ENCODE data around the gene SEZ6L. TPM values are rescaled to one million over a fixed set of nuclear protein-coding genes. Genes with fewer than 3 reads are reported as not detected.

Gene SEZ6L
- total RNA-seq, 1 donor from 2014 or later, result 2.3 TPM

DNA sequence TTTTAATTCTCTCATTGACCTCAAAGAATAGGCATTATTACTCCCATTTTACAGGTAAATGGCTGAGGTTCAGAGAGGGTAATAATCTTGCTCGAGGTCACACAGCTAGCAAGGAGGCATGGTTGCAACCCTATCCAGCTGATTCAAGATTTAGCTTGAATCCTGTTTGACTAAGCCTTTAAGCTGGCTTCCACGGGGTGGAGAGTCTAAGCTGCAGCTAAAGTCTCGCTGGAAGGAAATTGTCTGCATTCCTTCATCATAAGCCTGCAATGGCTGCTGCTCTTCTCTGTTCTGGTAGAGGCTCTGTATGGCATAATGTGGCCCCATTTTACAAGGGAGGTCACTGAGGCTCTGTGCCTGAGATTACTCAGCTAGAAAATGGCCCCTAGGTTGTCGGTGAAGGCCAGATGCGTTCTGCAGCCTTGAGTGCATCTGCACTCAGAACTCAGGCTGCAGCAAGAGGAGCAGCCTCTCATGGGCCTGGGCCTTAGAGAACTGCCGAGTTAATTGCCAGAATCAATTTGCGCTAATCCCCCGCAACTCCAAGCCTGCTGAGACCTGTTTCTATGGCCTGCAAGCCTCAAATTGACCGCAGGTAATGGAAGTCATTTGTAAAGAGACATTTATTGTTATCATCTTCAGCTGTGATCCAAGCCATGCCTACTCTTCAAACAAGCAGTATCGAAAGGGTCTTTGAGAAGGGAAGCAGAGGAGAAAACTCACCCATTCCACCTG lies 44.1 kb upstream of the SEZ6L start:
- H3K4me3 Mint-ChIP-seq (ENCODE audit: unreplicated experiment), result no peak overlapping the region
- no peak overlapping the region for H2AFZ ChIP-seq (ENCODE audit: low read depth, low read length)

DNA sequence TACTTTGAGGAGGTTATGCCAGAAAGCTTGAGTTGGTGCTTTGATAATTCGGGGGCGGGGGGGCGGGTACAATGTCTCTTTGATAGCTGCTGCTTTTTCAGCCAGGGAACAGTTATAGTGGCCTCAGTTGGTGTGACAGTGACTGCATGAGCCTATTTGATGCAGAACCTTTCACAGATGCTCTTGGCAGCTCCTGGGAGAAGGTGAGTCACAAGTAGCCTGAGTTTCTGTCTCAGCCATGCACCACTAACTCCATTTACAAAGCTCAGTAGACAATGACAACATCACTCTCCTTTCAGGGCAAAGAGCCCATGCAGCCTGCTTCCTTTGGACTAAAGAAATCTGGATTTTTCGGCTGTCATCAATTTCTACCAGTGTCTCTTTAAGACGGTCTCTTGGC lies 42.1 kb upstream of the SEZ6L start:
- no peaks in the 10 kb centered on the region for H3K9me3 ChIP-seq (ENCODE audit: insufficient read depth, low read depth, low read length)
- DNase-seq (ENCODE audit: low read depth) (no peak), FAIRE-seq (no peak)
- no peak overlapping the region for H3K27ac ChIP-seq (ENCODE audit: low read depth, low read length)
- Mint-ChIP-seq H3K9me3 (ENCODE audit: unreplicated experiment) (no peaks in the 10 kb centered on the region), H3K4me3 (ENCODE audit: unreplicated experiment) (no peak overlapping the region), H3K27ac (ENCODE audit: unreplicated experiment) (no peak overlapping the region), H3K36me3 (ENCODE audit: low read depth, unreplicated experiment) (no peaks in the 10 kb centered on the region), H3K27me3 (ENCODE audit: low read depth, unreplicated experiment) (peaks cover 12% of the 10 kb centered on the region), H3K4me1 (ENCODE audit: low read depth, unreplicated experiment) (no peaks in the 10 kb centered on the region)
- no peaks in the 10 kb centered on the region for H4K20me1 ChIP-seq (ENCODE audit: insufficient read depth, low read length)
- H3K36me3 ChIP-seq (ENCODE audit: insufficient read depth, low read length), result no peaks in the 10 kb centered on the region
- no peak overlapping the region for H3K9ac ChIP-seq (ENCODE audit: low read length)
- H3K79me2 ChIP-seq (ENCODE audit: insufficient read depth, low read length), result no peaks in the 10 kb centered on the region
- no peak for TF ChIP-seq EZH2 (IDR thresholded peaks at IDR 0.05; ENCODE audit: insufficient read depth, low read length)
- TF ChIP-seq, protein P1, sequence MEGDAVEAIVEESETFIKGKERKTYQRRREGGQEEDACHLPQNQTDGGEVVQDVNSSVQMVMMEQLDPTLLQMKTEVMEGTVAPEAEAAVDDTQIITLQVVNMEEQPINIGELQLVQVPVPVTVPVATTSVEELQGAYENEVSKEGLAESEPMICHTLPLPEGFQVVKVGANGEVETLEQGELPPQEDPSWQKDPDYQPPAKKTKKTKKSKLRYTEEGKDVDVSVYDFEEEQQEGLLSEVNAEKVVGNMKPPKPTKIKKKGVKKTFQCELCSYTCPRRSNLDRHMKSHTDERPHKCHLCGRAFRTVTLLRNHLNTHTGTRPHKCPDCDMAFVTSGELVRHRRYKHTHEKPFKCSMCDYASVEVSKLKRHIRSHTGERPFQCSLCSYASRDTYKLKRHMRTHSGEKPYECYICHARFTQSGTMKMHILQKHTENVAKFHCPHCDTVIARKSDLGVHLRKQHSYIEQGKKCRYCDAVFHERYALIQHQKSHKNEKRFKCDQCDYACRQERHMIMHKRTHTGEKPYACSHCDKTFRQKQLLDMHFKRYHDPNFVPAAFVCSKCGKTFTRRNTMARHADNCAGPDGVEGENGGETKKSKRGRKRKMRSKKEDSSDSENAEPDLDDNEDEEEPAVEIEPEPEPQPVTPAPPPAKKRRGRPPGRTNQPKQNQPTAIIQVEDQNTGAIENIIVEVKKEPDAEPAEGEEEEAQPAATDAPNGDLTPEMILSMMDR (IDR thresholded peaks at IDR 0.05; ENCODE audit: insufficient read depth, low read depth, low read length), result no peak
- no peak overlapping the region for H3K4me2 ChIP-seq (ENCODE audit: low read length)
- no peaks in the 10 kb centered on the region for H3K4me1 ChIP-seq (ENCODE audit: insufficient read depth, low read length)
- no peak overlapping the region for H2AFZ ChIP-seq (ENCODE audit: low read depth, low read length)
- no peak overlapping the region for H3K4me3 ChIP-seq (ENCODE audit: insufficient read depth, low read depth, low read length)
- no peaks in the 10 kb centered on the region for H3K27me3 ChIP-seq (ENCODE audit: insufficient read depth, low read length)

More for the DNA sequence above, 44.1 kb upstream of the SEZ6L start:
- no peak overlapping the region for H3K27ac ChIP-seq (ENCODE audit: low read depth, low read length)
- no peak overlapping the region for H3K4me2 ChIP-seq (ENCODE audit: low read length)
- H3K27me3 Mint-ChIP-seq (ENCODE audit: low read depth, unreplicated experiment), result peaks cover 19% of the 10 kb centered on the region
- no peak for FAIRE-seq
- H3K27ac Mint-ChIP-seq (ENCODE audit: unreplicated experiment), result no peak overlapping the region
- no peaks in the 10 kb centered on the region for H3K4me1 Mint-ChIP-seq (ENCODE audit: low read depth, unreplicated experiment)
- no peaks in the 10 kb centered on the region for H3K36me3 Mint-ChIP-seq (ENCODE audit: low read depth, unreplicated experiment)
- no peak overlapping the region for H3K4me3 ChIP-seq (ENCODE audit: insufficient read depth, low read depth, low read length)
- H3K9me3 Mint-ChIP-seq (ENCODE audit: unreplicated experiment), result no peaks in the 10 kb centered on the region
- TF ChIP-seq EZH2 (IDR thresholded peaks at IDR 0.05; ENCODE audit: insufficient read depth, low read length), result no peak
- TF ChIP-seq, protein P1 (IDR thresholded peaks at IDR 0.05; ENCODE audit: insufficient read depth, low read depth, low read length), result no peak
- no peaks in the 10 kb centered on the region for H4K20me1 ChIP-seq (ENCODE audit: insufficient read depth, low read length)
- no peaks in the 10 kb centered on the region for H3K27me3 ChIP-seq (ENCODE audit: insufficient read depth, low read length)
- no peaks in the 10 kb centered on the region for H3K36me3 ChIP-seq (ENCODE audit: insufficient read depth, low read length)
- no peaks in the 10 kb centered on the region for H3K9me3 ChIP-seq (ENCODE audit: insufficient read depth, low read depth, low read length)
- no peak for DNase-seq (ENCODE audit: low read depth)
- H3K79me2 ChIP-seq (ENCODE audit: insufficient read depth, low read length), result no peaks in the 10 kb centered on the region
- no peaks in the 10 kb centered on the region for H3K4me1 ChIP-seq (ENCODE audit: insufficient read depth, low read length)
- no peak overlapping the region for H3K9ac ChIP-seq (ENCODE audit: low read length)

DNA sequence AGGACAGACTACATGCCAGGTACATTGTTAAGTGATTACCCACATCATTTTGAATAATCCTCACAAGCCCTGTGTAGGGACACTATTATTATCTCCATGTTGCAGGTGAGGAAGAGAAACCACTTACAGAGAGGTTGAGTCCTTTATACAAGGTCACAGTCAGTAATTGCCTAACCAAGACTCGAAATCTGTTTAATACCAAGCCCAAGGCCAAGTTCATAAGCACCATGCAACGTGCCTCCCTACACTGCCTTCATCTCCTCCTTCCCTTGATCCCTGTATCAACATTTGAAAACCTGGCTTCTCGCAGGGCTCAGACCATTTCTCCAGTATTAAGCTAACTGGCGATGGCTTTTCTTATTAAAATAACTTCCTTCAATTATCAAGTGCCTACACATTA lies 41.7 kb upstream of the SEZ6L start:
- Mint-ChIP-seq H3K4me1 (ENCODE audit: low read depth, unreplicated experiment) (no peaks in the 10 kb centered on the region), H3K9me3 (ENCODE audit: unreplicated experiment) (no peaks in the 10 kb centered on the region), H3K27me3 (ENCODE audit: low read depth, unreplicated experiment) (peaks cover 12% of the 10 kb centered on the region), H3K27ac (ENCODE audit: unreplicated experiment) (no peak overlapping the region), H3K36me3 (ENCODE audit: low read depth, unreplicated experiment) (no peaks in the 10 kb centered on the region), H3K4me3 (ENCODE audit: unreplicated experiment) (no peak overlapping the region)
- Histone ChIP-seq H3K9me3 (ENCODE audit: insufficient read depth, low read depth, low read length) (no peaks in the 10 kb centered on the region), H3K79me2 (ENCODE audit: insufficient read depth, low read length) (no peaks in the 10 kb centered on the region), H3K36me3 (ENCODE audit: insufficient read depth, low read length) (no peaks in the 10 kb centered on the region), H3K27me3 (ENCODE audit: insufficient read depth, low read length) (no peaks in the 10 kb centered on the region), H3K27ac (ENCODE audit: low read depth, low read length) (no peak overlapping the region), H3K4me1 (ENCODE audit: insufficient read depth, low read length) (no peaks in the 10 kb centered on the region), H3K4me2 (ENCODE audit: low read length) (no peak overlapping the region), H2AFZ (ENCODE audit: low read depth, low read length) (no peak overlapping the region), H3K9ac (ENCODE audit: low read length) (no peak overlapping the region), H4K20me1 (ENCODE audit: insufficient read depth, low read length) (no peaks in the 10 kb centered on the region), H3K4me3 (ENCODE audit: insufficient read depth, low read depth, low read length) (no peak overlapping the region)
- TF ChIP-seq EZH2 (IDR thresholded peaks at IDR 0.05; ENCODE audit: insufficient read depth, low read length), result no peak
- TF ChIP-seq, protein P1 (IDR thresholded peaks at IDR 0.05; ENCODE audit: insufficient read depth, low read depth, low read length), result no peak
- FAIRE-seq (no peak), DNase-seq (ENCODE audit: low read depth) (no peak)
